ENCODE data around the gene B9D1. TPM values are rescaled to one million over a fixed set of nuclear protein-coding genes. Genes with fewer than 3 reads are reported as not detected.

The B9D1 gene
- 20.9 to 26.2 TPM (median 22.2 TPM) in 3 replicates for total RNA-seq

DNA sequence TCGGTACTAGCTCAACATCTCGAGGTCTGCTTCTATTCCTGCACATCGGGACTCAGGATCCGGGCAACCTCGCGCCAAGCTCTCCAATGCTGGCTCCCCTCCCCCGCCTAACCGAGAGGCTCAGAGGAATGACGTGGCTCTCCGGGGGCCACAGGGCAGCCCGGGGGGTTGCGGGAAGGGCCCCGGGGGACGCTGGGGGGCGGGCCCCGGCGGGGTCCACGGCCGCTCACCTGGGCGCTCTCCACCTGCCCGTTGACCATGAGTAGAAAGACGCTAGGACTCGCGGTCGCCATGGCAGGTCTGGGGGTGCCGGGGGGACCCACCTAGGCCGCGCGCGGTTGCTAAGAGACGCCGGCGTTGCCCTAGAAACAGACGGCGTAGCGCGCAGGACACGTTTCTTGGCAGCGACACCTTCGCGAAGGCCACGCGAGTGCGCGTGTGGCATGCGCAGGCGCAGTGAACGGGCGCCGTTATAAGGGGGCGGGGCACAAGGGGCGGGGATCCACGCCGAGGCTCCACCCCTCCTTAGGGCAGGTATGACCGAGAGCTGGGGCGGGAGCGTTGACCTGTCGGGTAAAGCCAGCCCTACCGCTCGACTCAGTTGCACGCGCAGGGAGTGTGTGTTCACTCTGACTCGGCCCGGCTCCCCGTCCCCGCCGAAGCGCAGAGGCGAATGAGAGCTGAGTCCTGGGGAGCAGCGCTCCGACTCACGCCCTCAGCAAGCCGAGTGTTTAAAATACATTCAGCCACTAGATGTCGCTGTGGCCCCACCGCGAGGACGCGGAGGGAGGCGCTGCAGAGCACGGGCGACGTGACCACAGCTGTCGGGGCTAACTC is at the start of gene B9D1:
TSS of gene B9D1 (minus strand) at position 447 of the 837 bp plus-strand sequence. CDS start at position 293, 154 bp downstream.
- DNase-seq (ENCODE audit: low spot score in 2 of 2, unreplicated experiment in 2 of 2), result peak; percentile 86 to 96
- Mint-ChIP-seq H3K36me3 (no peaks in the 10 kb centered on the region), H3K27me3 (ENCODE audit: low read depth) (no peaks in the 10 kb centered on the region), H3K9me3 (no peaks in the 10 kb centered on the region), H3K4me1 (peaks cover 38% of the 10 kb centered on the region), H3K27ac (peak within 1 kb of the TSS; percentile 87), H3K4me3 (peak within 1 kb of the TSS; percentile 85)
- TF ChIP-seq, protein P1, sequence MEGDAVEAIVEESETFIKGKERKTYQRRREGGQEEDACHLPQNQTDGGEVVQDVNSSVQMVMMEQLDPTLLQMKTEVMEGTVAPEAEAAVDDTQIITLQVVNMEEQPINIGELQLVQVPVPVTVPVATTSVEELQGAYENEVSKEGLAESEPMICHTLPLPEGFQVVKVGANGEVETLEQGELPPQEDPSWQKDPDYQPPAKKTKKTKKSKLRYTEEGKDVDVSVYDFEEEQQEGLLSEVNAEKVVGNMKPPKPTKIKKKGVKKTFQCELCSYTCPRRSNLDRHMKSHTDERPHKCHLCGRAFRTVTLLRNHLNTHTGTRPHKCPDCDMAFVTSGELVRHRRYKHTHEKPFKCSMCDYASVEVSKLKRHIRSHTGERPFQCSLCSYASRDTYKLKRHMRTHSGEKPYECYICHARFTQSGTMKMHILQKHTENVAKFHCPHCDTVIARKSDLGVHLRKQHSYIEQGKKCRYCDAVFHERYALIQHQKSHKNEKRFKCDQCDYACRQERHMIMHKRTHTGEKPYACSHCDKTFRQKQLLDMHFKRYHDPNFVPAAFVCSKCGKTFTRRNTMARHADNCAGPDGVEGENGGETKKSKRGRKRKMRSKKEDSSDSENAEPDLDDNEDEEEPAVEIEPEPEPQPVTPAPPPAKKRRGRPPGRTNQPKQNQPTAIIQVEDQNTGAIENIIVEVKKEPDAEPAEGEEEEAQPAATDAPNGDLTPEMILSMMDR (IDR thresholded peaks at IDR 0.05; ENCODE audit: unreplicated experiment), result peak; percentile 96

- Mint-ChIP-seq H3K9me3 (no peaks in the 10 kb centered on the region), H3K4me3 (no peak overlapping the region), H3K27me3 (ENCODE audit: low read depth) (peaks cover 7% of the 10 kb centered on the region), H3K4me1 (peaks cover 19% of the 10 kb centered on the region), H3K27ac (no peak overlapping the region), H3K36me3 (no peaks in the 10 kb centered on the region)
- no peak for DNase-seq (ENCODE audit: low spot score in 2 of 2, unreplicated experiment in 2 of 2)
- TF ChIP-seq, protein P1 (IDR thresholded peaks at IDR 0.05; ENCODE audit: unreplicated experiment), result no peak
These were observed 49.1 kb upstream of the B9D1 start for GRCh38 chr17:19411631-19412030.

GRCh38 chr17:19410875-19411620 is 48.5 kb upstream of the B9D1 start, which contains the start of gene RNF112:
Gene RNF112 (plus strand): TSS chr17:19411232. CDS start chr17:19411409, 177 bp downstream.
- Mint-ChIP-seq H3K27me3 (ENCODE audit: low read depth) (peaks cover 7% of the 10 kb centered on the region), H3K4me3 (no peak within 1 kb of the TSS), H3K9me3 (no peaks in the 10 kb centered on the region), H3K27ac (no peak within 1 kb of the TSS), H3K4me1 (peaks cover 19% of the 10 kb centered on the region), H3K36me3 (no peaks in the 10 kb centered on the region)
- no peak for DNase-seq (ENCODE audit: low spot score in 2 of 2, unreplicated experiment in 2 of 2)
- TF ChIP-seq, protein P1 (IDR thresholded peaks at IDR 0.05; ENCODE audit: unreplicated experiment), result no peak

DNA sequence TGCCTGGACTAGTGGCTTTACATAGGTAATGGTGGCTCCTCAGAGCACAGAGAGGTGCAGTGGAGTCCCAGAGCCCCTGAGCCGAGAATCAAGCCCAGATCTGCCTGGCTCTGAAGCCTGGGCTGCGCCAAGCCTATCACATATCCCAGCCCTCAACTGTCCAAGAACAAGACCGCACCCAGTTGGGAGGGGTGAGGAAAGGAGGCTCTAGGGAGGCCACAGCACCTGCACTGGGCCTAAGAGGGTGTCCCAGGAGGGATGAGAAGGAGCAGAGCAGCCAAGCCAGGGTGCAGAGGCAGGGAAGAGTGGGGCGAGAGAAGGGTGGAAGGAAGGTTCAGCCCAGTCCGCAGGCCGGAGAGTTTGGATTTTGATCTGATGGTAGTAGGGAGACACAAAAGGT is 47.6 kb upstream of the B9D1 start:
- Mint-ChIP-seq H3K4me1 (peaks cover 19% of the 10 kb centered on the region), H3K36me3 (no peaks in the 10 kb centered on the region), H3K4me3 (no peak overlapping the region), H3K27ac (no peak overlapping the region), H3K27me3 (ENCODE audit: low read depth) (peaks cover 7% of the 10 kb centered on the region), H3K9me3 (no peaks in the 10 kb centered on the region)
- TF ChIP-seq, protein P1 (IDR thresholded peaks at IDR 0.05; ENCODE audit: unreplicated experiment), result no peak
- DNase-seq (ENCODE audit: low spot score in 2 of 2, unreplicated experiment in 2 of 2), result no peak

GRCh38 chr17:19409509-19409908 is 47.0 kb upstream of the B9D1 start:
- no peaks in the 10 kb centered on the region for H3K36me3 Mint-ChIP-seq
- TF ChIP-seq, protein P1 (IDR thresholded peaks at IDR 0.05; ENCODE audit: unreplicated experiment), result no peak
- no peak overlapping the region for H3K27ac Mint-ChIP-seq
- H3K4me3 Mint-ChIP-seq, result no peak overlapping the region
- H3K4me1 Mint-ChIP-seq, result peaks cover 17% of the 10 kb centered on the region
- no peaks in the 10 kb centered on the region for H3K9me3 Mint-ChIP-seq
- H3K27me3 Mint-ChIP-seq (ENCODE audit: low read depth), result peaks cover 7% of the 10 kb centered on the region
- no peak for DNase-seq (ENCODE audit: low spot score in 2 of 2, unreplicated experiment in 2 of 2)
